Stomach (tissue), 9 donors: Measurements from ENCODE around the gene RAC2. TPM values are rescaled to one million over a fixed set of nuclear protein-coding genes. Genes with fewer than 3 reads are reported as not detected.

ENCODE experiments used
- DNase-seq, 2 donors: peaks; one replicate each; pipeline versions ENCODE4 v3.0.0 to v3.0.0-alpha.2; 2013 to 2019
- H3K27ac ChIP-seq, 5 donors: fragments of 200-600 bp in 4 of 5; sonication (generic) in 4 of 5; one replicate each; pipeline ENCODE4 v1.5.1; 2013 to 2019; ENCODE audit warnings: mild to moderate bottlenecking in 1 of 5, moderate library complexity in 1 of 5
- H3K27me3 ChIP-seq, 3 donors: fragments of 200-600 bp; sonication (generic); one replicate each; pipeline ENCODE4 v1.5.1; 2017 to 2019; ENCODE audit warnings: mixed run types in 1 of 3
- H3K36me3 ChIP-seq, 4 donors: fragments of 200-600 bp; sonication (generic); 1 replicate in 3 of 4; 2 replicates in 1 of 4; pipeline ENCODE4 v1.5.1; 2016 to 2019
- H3K4me1 ChIP-seq, 4 donors: fragments of 200-600 bp; sonication (generic); one replicate each; pipeline ENCODE4 v1.5.1; 2016 to 2019
- H3K4me3 ChIP-seq, 4 donors: fragments of 200-600 bp; sonication (generic) in 3 of 4; one replicate each; pipeline ENCODE4 v1.5.1; 2016 to 2019; ENCODE audit warnings: mild to moderate bottlenecking in 1 of 4
- H3K9me3 ChIP-seq, 4 donors: fragments of 200-600 bp; sonication (generic); one replicate each; pipeline ENCODE4 v1.5.1; 2016 to 2019
- CTCF ChIP-seq, 7 experiments: fragments of 450-650 bp in 4 of 7; fragments of 200-600 bp in 3 of 7; sonication (generic) in 3 of 7; IDR thresholded peaks; one replicate each; pipeline ENCODE4 v1.5.1; 2016 to 2019; ENCODE audit warnings: antibody characterized with exemption in 7 of 7, control low read depth in 2 of 7, mild to moderate bottlenecking in 1 of 7
- EP300 ChIP-seq: sonication (generic); formaldehyde crosslinking; IDR thresholded peaks from one replicate; pipeline ENCODE4 v1.6.1; 2017; ENCODE audit warnings: antibody characterized with exemption
- POLR2A ChIP-seq, 4 donors: fragments of 450-650 bp; IDR thresholded peaks; one replicate each; pipeline ENCODE4 v1.6.1; 2016; ENCODE audit warnings: antibody characterized with exemption in 4 of 4, control low read depth in 2 of 4, mild to moderate bottlenecking in 1 of 4, moderate library complexity in 1 of 4
- POLR2AphosphoS5 ChIP-seq, 3 donors: sonication (generic); formaldehyde crosslinking; IDR thresholded peaks; one replicate each; pipeline ENCODE4 v1.6.1; 2016; ENCODE audit warnings: antibody characterized with exemption in 3 of 3
- WGBS, 5 donors: extraction: QIAGEN DNeasy Blood & Tissue Kit in 3 of 5; methylation state at CpG; one replicate each; pipeline versions ENCODE4 v1.1.5 to v1.1.7; 2013 to 2018; 5-methylcytosine and 5-hydroxymethylcytosine counted together
- intact Hi-C: fragments of 100-400 bp; cut with DNase I; formaldehyde crosslinking; loops from one replicate; pipeline ENCODE4 v1.15.1; 2023; ENCODE audit warnings: low total_unique reads
- polyA plus RNA-seq, 3 donors: library from polyadenylated mRNA; stranded (reverse); fragments of 200-250 nt; gene quantifications; one replicate each; pipeline ENCODE4 v1.2.3, GENCODE V29; 2013
- total RNA-seq, 5 donors: library from RNA; depleted of rRNA; stranded (reverse); fragments of >200 nt; gene quantifications; one replicate each; pipeline versions ENCODE4 v1.1.0 to v1.2.3, GENCODE V29; 2014 to 2016
- donor health status: healthy with polysubstance abuse.
- donor health status: Bipolar disorder and iron deficiency.
- donor health status: healthy.

Gene RAC2
- total and polyA plus RNA-seq, 8 donors, result 1.8 to 50.4 (median 16.3) TPM

DNA sequence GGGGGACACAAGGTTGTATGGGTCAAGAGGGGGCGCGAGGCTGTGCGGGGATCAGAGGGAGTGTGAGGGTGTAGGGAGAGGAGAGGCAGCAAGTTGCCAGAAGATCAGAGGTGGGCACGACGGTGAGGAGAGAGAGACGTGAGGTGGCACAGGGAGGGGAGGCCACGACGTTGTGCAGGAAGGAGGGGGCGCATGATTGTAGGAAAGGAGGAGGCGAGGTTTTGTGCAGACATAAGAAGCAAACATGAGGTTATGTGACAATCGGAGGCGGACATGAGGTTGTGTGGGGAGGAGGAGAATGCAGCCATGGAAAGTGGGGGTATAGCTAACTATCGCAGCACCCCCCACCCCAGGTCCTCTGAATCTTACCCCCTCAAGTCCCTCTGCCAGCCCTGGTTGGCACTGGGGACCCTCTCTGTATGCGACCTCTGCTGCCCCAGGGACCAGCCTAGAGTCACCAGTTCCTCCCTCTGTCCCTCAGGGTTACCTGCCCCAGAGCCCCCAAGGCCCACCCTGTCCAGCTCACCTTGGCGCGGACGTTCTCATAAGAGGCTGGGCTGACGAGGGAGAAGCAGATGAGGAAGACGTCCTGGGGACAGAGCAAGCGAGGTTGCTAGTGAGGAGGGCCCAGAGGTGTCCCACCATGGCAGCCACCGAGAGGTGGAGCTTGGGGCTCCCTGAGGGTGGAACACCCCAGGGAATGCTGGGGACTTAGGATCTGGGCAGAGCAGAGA lies 12.5 kb downstream of the RAC2 start:
- Histone ChIP-seq H3K4me1 (peaks cover 0 to 76% (median 14%) of the 10 kb centered on the region in 4 donors), H3K27ac (peak overlapping the region in 2 of 5 donors; percentile 82 to 87), H3K36me3 (peaks cover 0 to 10% (median 2%) of the 10 kb centered on the region in 4 donors), H3K9me3 (no peaks in the 10 kb centered on the region), H3K27me3 (peaks cover 0 to 55% (median 0%) of the 10 kb centered on the region in 3 donors), H3K4me3 (no peak overlapping the region)
- 70 to 82% (median 81%) methylated on average over 21 of the region's 21 CpGs for WGBS, 5 donors
- intact Hi-C loops, result no loop called here
- DNase-seq, result no peak
- TF ChIP-seq POLR2A (IDR thresholded peaks at IDR 0.05), result no peak

DNA sequence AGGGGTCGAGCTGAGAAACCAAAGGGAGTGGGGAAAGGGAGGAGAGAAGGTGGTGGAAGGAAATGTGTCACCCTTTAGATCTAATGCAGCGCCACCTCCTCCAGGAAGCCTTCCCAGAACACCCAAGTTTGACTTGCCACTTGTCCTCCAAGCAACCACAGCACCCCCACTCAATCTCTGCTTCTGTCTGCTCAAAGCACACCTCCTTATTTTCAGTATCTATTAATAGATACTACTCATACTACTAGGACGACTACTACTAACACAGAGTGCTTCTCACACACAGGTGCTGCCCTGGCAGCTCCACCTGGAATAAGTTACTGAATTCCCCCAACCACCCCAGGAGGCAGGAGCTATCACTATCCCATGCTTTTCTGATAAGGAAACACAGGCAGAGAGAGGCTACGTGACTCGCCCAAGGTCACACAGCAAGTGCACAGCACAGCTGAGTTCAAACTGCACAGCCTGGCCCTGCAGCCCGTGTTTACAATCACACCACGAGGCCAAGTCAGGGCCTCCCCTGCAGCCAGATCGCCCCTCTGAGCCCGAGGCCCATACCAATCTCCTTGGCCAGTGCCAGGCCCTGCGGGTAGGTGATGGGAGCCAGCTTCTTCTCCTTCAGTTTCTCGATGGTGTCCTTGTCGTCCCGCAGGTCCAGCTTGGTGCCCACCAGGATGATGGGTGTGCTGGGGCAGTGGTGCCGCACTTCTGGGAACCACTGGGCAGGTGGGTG lies 13.2 kb downstream of the RAC2 start:
- peak overlapping the region in 3 of 5 donors; percentile 7 to 87 (median 82) for H3K27ac ChIP-seq
- H3K36me3 ChIP-seq, result peaks cover 0 to 12% (median 2%) of the 10 kb centered on the region in 4 donors
- WGBS, 5 donors, result 56 to 72% (median 69%) methylated on average over 13 to 14 of the region's 14 CpGs
- H3K9me3 ChIP-seq, result no peaks in the 10 kb centered on the region
- intact Hi-C loops, result no loop called here
- H3K4me1 ChIP-seq, result peaks cover 0 to 69% (median 14%) of the 10 kb centered on the region in 4 donors
- no peak for TF ChIP-seq POLR2AphosphoS5 (IDR thresholded peaks at IDR 0.05)
- no peak for TF ChIP-seq CTCF (IDR thresholded peaks at IDR 0.05)
- no peak for TF ChIP-seq POLR2A (IDR thresholded peaks at IDR 0.05)
- no peak for TF ChIP-seq EP300
- peaks cover 0 to 55% (median 0%) of the 10 kb centered on the region in 3 donors for H3K27me3 ChIP-seq
- DNase-seq, result no peak
- H3K4me3 ChIP-seq, result no peak overlapping the region

- Histone ChIP-seq H3K27me3 (peaks cover 0 to 51% (median 0%) of the 10 kb centered on the region in 3 donors), H3K9me3 (no peaks in the 10 kb centered on the region), H3K4me3 (no peak overlapping the region), H3K4me1 (peaks cover 0 to 61% (median 12%) of the 10 kb centered on the region in 4 donors), H3K27ac (peak overlapping the region; percentile 5 to 87 (median 76)), H3K36me3 (peaks cover 0 to 20% (median 4%) of the 10 kb centered on the region in 4 donors)
- intact Hi-C loops, result no loop called here
- peak; percentile 67 to 76 for DNase-seq
- TF ChIP-seq POLR2AphosphoS5 (IDR thresholded peaks at IDR 0.05), result no peak
- WGBS, 5 donors, result 40 to 67% (median 58%) methylated on average over 1 to 8 of the region's 8 CpGs
Measured at GRCh38 chr22:37229805-37230672, 14.0 kb downstream of the RAC2 start.

GRCh38 chr22:37229012-37229804 lies 14.9 kb downstream of the RAC2 start:
- Histone ChIP-seq H3K4me1 (peaks cover 0 to 54% (median 12%) of the 10 kb centered on the region in 4 donors), H3K27ac (peak overlapping the region; percentile 13 to 87 (median 76)), H3K27me3 (peaks cover 0 to 43% (median 0%) of the 10 kb centered on the region in 3 donors), H3K4me3 (no peak overlapping the region), H3K9me3 (no peaks in the 10 kb centered on the region), H3K36me3 (peaks cover 0 to 22% (median 4%) of the 10 kb centered on the region in 4 donors)
- intact Hi-C loops, result no loop called here
- WGBS, 5 donors, result 40 to 69% (median 64%) methylated on average over 7 of the region's 7 CpGs
- no peak for TF ChIP-seq POLR2A (IDR thresholded peaks at IDR 0.05)
- TF ChIP-seq POLR2AphosphoS5 (IDR thresholded peaks at IDR 0.05), result no peak
- TF ChIP-seq CTCF (IDR thresholded peaks at IDR 0.05), result no peak
- TF ChIP-seq EP300, result no peak
- no peak for DNase-seq
